Osteocyte (in vitro differentiated cells): ENCODE results near the gene SELENOM. TPM values are rescaled to one million over a fixed set of nuclear protein-coding genes. Genes with fewer than 3 reads are reported as not detected.
A peak's percentile ranks its signal among the peaks of the same experiment; 100 is the strongest.

Experiments used
- DNase-seq: peaks from one replicate; pipeline ENCODE4 v3.0.0; 2021; ENCODE audit warnings: mixed read lengths; ENCODE audit not compliant: unreplicated experiment; ENCODE audit errors: extremely low spot score
- H3K27ac Mint-ChIP-seq: one replicate; pipeline ENCODE4 v1.8.0; 2021; ENCODE audit warnings: mild to moderate bottlenecking, mixed read lengths; ENCODE audit not compliant: unreplicated experiment
- H3K27me3 Mint-ChIP-seq: one replicate; pipeline ENCODE4 v1.8.0; 2021; ENCODE audit warnings: mixed read lengths; ENCODE audit not compliant: unreplicated experiment
- H3K36me3 Mint-ChIP-seq: one replicate; pipeline ENCODE4 v1.8.0; 2021; ENCODE audit warnings: mixed read lengths; ENCODE audit not compliant: unreplicated experiment
- H3K4me1 Mint-ChIP-seq: one replicate; pipeline ENCODE4 v1.8.0; 2021; ENCODE audit warnings: mixed read lengths; ENCODE audit not compliant: unreplicated experiment
- H3K4me3 Mint-ChIP-seq: one replicate; pipeline ENCODE4 v1.8.0; 2021; ENCODE audit warnings: mild to moderate bottlenecking, moderate library complexity, mixed read lengths; ENCODE audit not compliant: unreplicated experiment
- H3K9me3 Mint-ChIP-seq: one replicate; pipeline ENCODE4 v1.8.0; 2021; ENCODE audit warnings: mixed read lengths; ENCODE audit not compliant: unreplicated experiment
- total RNA-seq: library from RNA; stranded (reverse); gene quantifications from 2 replicates; pipeline ENCODE4 v1.2.1, GENCODE V29; 2021
- TF ChIP-seq, protein P1 (sequence below): fragments of 200-600 bp; sonication (generic); IDR thresholded peaks from 2 replicates; pipeline ENCODE4 v1.5.0; 2021; ENCODE audit warnings: antibody characterized with exemption, mild to moderate bottlenecking, moderate library complexity

Gene SELENOM
- total RNA-seq, 1 donor from 2014 or later, result 186 TPM

DNA sequence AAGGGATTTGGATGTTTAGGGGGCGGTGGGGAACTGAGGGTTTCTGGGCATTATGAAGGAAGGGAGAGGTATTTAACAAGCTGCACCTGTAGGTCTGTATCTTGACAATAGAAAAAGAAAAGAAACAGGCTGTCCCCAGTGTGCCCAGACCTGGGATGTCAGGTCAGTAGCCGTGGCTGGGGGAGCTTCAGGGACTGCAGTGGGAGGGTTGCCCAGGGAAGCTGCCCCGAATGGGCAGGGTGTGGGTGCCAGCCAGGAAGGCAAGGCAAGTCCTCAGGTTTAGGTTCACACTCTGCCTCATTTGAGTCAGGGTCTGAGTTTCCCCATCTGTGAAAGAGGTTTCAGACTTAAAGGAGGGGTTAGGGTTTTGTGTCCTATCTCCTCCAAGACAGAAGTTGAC is 16.9 kb upstream of the SELENOM start:
- no peaks in the 10 kb centered on the region for H3K27me3 Mint-ChIP-seq
- TF ChIP-seq, protein P1, sequence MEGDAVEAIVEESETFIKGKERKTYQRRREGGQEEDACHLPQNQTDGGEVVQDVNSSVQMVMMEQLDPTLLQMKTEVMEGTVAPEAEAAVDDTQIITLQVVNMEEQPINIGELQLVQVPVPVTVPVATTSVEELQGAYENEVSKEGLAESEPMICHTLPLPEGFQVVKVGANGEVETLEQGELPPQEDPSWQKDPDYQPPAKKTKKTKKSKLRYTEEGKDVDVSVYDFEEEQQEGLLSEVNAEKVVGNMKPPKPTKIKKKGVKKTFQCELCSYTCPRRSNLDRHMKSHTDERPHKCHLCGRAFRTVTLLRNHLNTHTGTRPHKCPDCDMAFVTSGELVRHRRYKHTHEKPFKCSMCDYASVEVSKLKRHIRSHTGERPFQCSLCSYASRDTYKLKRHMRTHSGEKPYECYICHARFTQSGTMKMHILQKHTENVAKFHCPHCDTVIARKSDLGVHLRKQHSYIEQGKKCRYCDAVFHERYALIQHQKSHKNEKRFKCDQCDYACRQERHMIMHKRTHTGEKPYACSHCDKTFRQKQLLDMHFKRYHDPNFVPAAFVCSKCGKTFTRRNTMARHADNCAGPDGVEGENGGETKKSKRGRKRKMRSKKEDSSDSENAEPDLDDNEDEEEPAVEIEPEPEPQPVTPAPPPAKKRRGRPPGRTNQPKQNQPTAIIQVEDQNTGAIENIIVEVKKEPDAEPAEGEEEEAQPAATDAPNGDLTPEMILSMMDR, result no peak
- peaks cover 13% of the 10 kb centered on the region for H3K4me1 Mint-ChIP-seq
- no peak for DNase-seq
- no peaks in the 10 kb centered on the region for H3K36me3 Mint-ChIP-seq
- no peaks in the 10 kb centered on the region for H3K9me3 Mint-ChIP-seq
- H3K27ac Mint-ChIP-seq, result no peak overlapping the region
- no peak overlapping the region for H3K4me3 Mint-ChIP-seq

DNA sequence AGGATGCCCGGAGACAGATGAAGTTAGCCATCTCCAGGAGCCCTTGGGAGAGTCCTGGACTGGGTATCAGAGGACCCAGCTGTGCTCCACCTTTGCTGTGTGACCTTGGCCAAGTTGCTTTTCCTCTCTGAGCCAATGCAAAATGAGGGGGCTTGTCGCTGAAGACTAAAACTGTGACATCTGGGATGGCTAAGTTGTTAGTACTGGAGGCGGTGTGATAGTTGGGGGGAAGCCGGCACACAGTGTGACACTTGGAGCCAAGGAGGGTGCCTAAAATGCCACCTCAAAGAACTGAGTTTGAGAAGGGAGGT is 15.9 kb upstream of the SELENOM start:
- Mint-ChIP-seq H3K27ac (no peak overlapping the region), H3K9me3 (no peaks in the 10 kb centered on the region), H3K36me3 (no peaks in the 10 kb centered on the region), H3K4me1 (peaks cover 13% of the 10 kb centered on the region), H3K4me3 (peak overlapping the region; percentile 68), H3K27me3 (no peaks in the 10 kb centered on the region)
- TF ChIP-seq, protein P1, result no peak
- DNase-seq, result no peak

DNA sequence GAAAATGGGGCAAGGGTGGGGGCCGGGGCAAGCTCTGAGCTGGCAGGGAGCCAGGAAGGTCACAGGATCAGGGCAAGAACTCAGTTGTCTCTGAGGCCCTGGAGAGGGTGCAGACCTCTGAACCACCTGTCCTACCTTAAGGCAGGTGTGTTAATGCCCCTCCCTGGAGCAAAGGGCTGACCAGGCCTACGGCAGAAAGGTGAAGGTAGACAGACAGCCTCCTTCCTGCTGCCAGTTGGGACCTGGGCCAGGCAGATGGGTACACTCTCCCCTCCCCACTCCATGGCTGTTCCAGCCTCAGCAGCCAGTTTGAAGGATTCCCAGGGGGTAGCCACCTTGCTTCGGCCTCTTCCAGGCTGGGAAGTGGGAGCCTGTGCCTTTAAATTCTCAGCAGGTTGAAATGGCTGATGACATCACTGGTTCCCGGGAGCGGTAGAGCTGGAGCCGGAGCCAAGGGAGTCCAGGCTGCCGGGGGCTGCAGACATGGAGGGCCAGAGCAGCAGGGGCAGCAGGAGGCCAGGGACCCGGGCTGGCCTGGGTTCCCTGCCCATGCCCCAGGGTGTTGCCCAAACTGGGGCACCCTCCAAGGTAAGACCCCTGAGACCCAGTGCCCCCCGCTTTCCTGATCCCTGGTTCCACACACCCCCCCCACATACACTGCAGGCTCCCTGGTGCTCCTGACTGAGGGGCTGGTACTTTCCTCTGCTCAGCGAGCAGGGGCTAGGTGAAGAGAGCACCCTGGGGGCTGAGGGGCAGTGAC is 15.3 kb upstream of the SELENOM start, which contains the start of gene INPP5J:
INPP5J (plus strand) TSS at position 435 of the 760 bp plus-strand sequence; CDS start at position 484, 49 bp downstream.
- H3K4me1 Mint-ChIP-seq, result peaks cover 13% of the 10 kb centered on the region
- H3K4me3 Mint-ChIP-seq, result peak within 1 kb of the TSS; percentile 68
- no peaks in the 10 kb centered on the region for H3K36me3 Mint-ChIP-seq
- H3K9me3 Mint-ChIP-seq, result no peaks in the 10 kb centered on the region
- TF ChIP-seq, protein P1, result no peak
- H3K27me3 Mint-ChIP-seq, result no peaks in the 10 kb centered on the region
- no peak for DNase-seq
- H3K27ac Mint-ChIP-seq, result no peak within 1 kb of the TSS

DNA sequence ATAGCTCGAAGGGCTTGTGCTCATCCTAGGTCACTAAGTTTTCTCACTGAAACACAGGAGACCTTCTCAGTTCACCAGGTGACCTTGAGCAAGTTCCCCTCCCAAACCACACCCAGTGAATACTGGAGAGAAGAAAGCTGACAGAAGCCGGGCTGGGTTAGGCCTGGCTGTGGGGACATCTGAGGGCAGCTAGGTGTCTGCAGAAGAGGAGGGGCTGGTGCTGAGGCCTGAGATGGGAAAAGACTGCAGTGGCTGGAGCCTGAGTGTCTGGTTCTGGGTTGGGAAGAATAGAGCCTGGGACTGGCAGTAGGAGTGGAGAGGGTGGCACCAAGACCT is 14.8 kb upstream of the SELENOM start:
- no peaks in the 10 kb centered on the region for H3K27me3 Mint-ChIP-seq
- peak overlapping the region; percentile 57 for H3K4me3 Mint-ChIP-seq
- no peaks in the 10 kb centered on the region for H3K9me3 Mint-ChIP-seq
- no peak for DNase-seq
- H3K36me3 Mint-ChIP-seq, result no peaks in the 10 kb centered on the region
- no peak overlapping the region for H3K27ac Mint-ChIP-seq
- TF ChIP-seq, protein P1, result no peak
- peaks cover 13% of the 10 kb centered on the region for H3K4me1 Mint-ChIP-seq

DNA sequence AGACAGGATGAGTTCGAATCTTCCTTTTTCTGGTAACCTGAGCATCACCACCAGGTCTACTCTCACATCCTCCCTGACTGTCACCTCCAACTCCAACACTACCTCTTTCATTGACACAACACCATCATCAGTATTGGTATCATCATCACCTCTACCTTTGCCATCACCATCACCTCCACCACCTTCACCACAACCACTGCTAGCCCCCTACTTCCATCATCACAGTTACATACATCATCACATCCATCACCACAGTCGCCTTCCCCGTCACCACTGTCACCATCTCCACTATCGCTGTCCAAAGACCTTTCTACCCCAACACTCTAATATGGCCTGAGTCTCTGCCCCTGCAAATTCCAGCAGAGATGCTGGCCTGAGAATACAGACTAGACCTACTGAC is 14.0 kb upstream of the SELENOM start:
- no peak overlapping the region for H3K27ac Mint-ChIP-seq
- no peaks in the 10 kb centered on the region for H3K27me3 Mint-ChIP-seq
- TF ChIP-seq, protein P1, result no peak
- no peak overlapping the region for H3K4me3 Mint-ChIP-seq
- no peak for DNase-seq
- H3K9me3 Mint-ChIP-seq, result no peaks in the 10 kb centered on the region
- peaks cover 13% of the 10 kb centered on the region for H3K4me1 Mint-ChIP-seq
- H3K36me3 Mint-ChIP-seq, result no peaks in the 10 kb centered on the region
